ENCODE data around the gene NPBWR2.

- TF ChIP-seq CTCF (IDR thresholded peaks at IDR 0.05) (no peak), EZH2 (IDR thresholded peaks at IDR 0.05) (no peak), EZH2phosphoT487 (IDR thresholded peaks at IDR 0.05) (no peak)
These were observed 45.5 kb upstream of the NPBWR2 start for GRCh38 chr20:64152906-64153305.
